A673 (cell line): Measurements from ENCODE around the gene CUL1. TPM values are rescaled to one million over a fixed set of nuclear protein-coding genes. Genes with fewer than 3 reads are reported as not detected.

Source experiments
- BruUV-seq: library from RNA; stranded (reverse); fragments of 400-500 nt; replicated peaks from 2 replicates; lab custom pipeline; 2021; lab: Mats Ljungman, UMichigan
- CTCF ChIA-PET: fragments of 300-600 bp; sonication (Branson Sonifier 250); formaldehyde crosslinking; loops from one replicate; lab custom pipeline; 2022; ENCODE audit warnings: antibody characterized with exemption; lab: Charles Lee
- POLR2A ChIA-PET: fragments of 300-600 bp; sonication (Branson Sonifier 250); formaldehyde crosslinking; loops from one replicate; lab custom pipeline; 2022; ENCODE audit warnings: antibody characterized with exemption; ENCODE audit not compliant: low non-redundant PET; lab: Charles Lee
- DNase-seq: peaks from one replicate; pipeline ENCODE4 v3.0.0-alpha.2; 2015; ENCODE audit warnings: low spot score
- H3K27ac ChIP-seq: fragments of 200-600 bp; sonication (generic); 2 replicates; pipeline ENCODE4 v1.5.1; 2016; ENCODE audit warnings: mixed run types, low read depth, mild to moderate bottlenecking, mixed read lengths, antibody characterized with exemption, low read length; ENCODE audit not compliant: poor library complexity, severe bottlenecking
- H3K27me3 ChIP-seq: fragments of 200-600 bp; sonication (generic); replicated peaks from 2 replicates; pipeline ENCODE4 v1.6.1; 2017; ENCODE audit warnings: mixed run types, low read depth, mild to moderate bottlenecking, mixed read lengths, antibody characterized with exemption, low read length; ENCODE audit not compliant: insufficient read depth, poor library complexity
- H3K36me3 ChIP-seq: fragments of 200-600 bp; sonication (generic); 2 replicates; pipeline ENCODE4 v1.6.1; 2016; ENCODE audit warnings: mixed run types, mild to moderate bottlenecking, mixed read lengths, antibody characterized with exemption, low read length; ENCODE audit not compliant: insufficient read depth, poor library complexity, severe bottlenecking
- H3K4me1 ChIP-seq: fragments of 200-600 bp; sonication (generic); 2 replicates; pipeline ENCODE4 v1.6.1; 2017; ENCODE audit warnings: mixed run types, mild to moderate bottlenecking, mixed read lengths, antibody characterized with exemption, low read length; ENCODE audit not compliant: insufficient read depth, poor library complexity, severe bottlenecking
- H3K4me3 ChIP-seq: fragments of 200-600 bp; sonication (generic); 2 replicates; pipeline ENCODE4 v1.5.1; 2016; ENCODE audit warnings: low read depth, mixed run types, mild to moderate bottlenecking, mixed read lengths, low read length; ENCODE audit not compliant: poor library complexity, severe bottlenecking
- H3K9me3 ChIP-seq: fragments of 200-600 bp; sonication (generic); 2 replicates; pipeline ENCODE4 v1.6.1; 2016; ENCODE audit warnings: mixed run types, low read depth, mild to moderate bottlenecking, mixed read lengths, antibody characterized with exemption, low read length; ENCODE audit not compliant: poor library complexity, severe bottlenecking
- EZH2 ChIP-seq: fragments of 200-600 bp; sonication (generic); IDR thresholded peaks from 2 replicates; pipeline ENCODE4 v1.6.1; 2017; ENCODE audit warnings: borderline replicate concordance, low read depth, mild to moderate bottlenecking, mixed read lengths, antibody characterized with exemption, low read length; ENCODE audit not compliant: poor library complexity, severe bottlenecking
- intact Hi-C: fragments of 100-400 bp; cut with micrococcal nuclease; formaldehyde crosslinking; loops from one replicate; pipeline ENCODE4 v1.10.0; 2022; ENCODE audit not compliant: unreplicated experiment
- total RNA-seq: library from RNA; stranded (reverse); gene quantifications from 2 replicates; pipeline ENCODE4 v1.2.3, GENCODE V29; 2021
- TF ChIP-seq, protein P1 (sequence below): fragments of 300-800, 200-600 bp; sonication (generic); conservative IDR thresholded peaks from 2 replicates; pipeline ENCODE4 v1.5.1; 2017; ENCODE audit warnings: low read depth, mild to moderate bottlenecking, antibody characterized with exemption, low read length, moderate library complexity, mixed read lengths

Gene CUL1
- total RNA-seq, 1 experiment from 2014 or later: 75.5 TPM

DNA sequence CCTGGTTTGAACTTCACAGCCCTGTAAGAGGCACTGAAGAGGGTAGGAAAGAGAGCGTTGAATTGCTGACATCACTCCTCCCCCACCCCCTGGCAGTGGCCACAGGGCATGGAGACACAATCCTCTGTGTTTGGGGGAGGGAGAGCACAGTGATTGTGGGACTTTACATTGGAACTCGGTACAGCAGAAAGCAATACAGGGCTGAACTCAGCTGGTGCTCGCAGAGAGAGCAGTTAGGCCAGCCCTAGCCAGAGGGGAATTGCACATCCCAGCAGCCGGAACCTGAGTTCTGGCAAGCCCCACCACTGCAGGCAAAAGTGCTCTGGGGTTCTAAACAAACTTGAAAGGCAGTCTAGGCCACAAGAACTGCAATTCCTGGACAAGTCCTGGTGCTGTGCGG, 24.0 kb upstream of the CUL1 start:
- no TSS peak for BruUV-seq
- H3K4me3 ChIP-seq: no peak overlapping the region
- intact Hi-C loops: no loop called here
- no peaks in the 10 kb centered on the region for H3K36me3 ChIP-seq
- H3K27ac ChIP-seq: no peak overlapping the region
- H3K9me3 ChIP-seq: no peaks in the 10 kb centered on the region
- ChIA-PET CTCF (no interaction called here), POLR2A (no interaction called here)
- no peak for DNase-seq
- no peaks in the 10 kb centered on the region for H3K4me1 ChIP-seq
- no peaks in the 10 kb centered on the region for H3K27me3 ChIP-seq
- no peak for TF ChIP-seq EZH2
- TF ChIP-seq, protein P1, sequence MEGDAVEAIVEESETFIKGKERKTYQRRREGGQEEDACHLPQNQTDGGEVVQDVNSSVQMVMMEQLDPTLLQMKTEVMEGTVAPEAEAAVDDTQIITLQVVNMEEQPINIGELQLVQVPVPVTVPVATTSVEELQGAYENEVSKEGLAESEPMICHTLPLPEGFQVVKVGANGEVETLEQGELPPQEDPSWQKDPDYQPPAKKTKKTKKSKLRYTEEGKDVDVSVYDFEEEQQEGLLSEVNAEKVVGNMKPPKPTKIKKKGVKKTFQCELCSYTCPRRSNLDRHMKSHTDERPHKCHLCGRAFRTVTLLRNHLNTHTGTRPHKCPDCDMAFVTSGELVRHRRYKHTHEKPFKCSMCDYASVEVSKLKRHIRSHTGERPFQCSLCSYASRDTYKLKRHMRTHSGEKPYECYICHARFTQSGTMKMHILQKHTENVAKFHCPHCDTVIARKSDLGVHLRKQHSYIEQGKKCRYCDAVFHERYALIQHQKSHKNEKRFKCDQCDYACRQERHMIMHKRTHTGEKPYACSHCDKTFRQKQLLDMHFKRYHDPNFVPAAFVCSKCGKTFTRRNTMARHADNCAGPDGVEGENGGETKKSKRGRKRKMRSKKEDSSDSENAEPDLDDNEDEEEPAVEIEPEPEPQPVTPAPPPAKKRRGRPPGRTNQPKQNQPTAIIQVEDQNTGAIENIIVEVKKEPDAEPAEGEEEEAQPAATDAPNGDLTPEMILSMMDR: no peak

GRCh38 chr7:148676291-148676690, 22.4 kb upstream of the CUL1 start:
- TF ChIP-seq EZH2: no peak
- TF ChIP-seq, protein P1: no peak
- Histone ChIP-seq H3K27ac (no peak overlapping the region), H3K4me1 (no peaks in the 10 kb centered on the region), H3K27me3 (no peaks in the 10 kb centered on the region), H3K9me3 (no peaks in the 10 kb centered on the region), H3K36me3 (no peaks in the 10 kb centered on the region), H3K4me3 (no peak overlapping the region)
- BruUV-seq: no TSS peak
- ChIA-PET CTCF (no interaction called here), POLR2A (no interaction called here)
- intact Hi-C loops: no loop called here
- no peak for DNase-seq

DNA sequence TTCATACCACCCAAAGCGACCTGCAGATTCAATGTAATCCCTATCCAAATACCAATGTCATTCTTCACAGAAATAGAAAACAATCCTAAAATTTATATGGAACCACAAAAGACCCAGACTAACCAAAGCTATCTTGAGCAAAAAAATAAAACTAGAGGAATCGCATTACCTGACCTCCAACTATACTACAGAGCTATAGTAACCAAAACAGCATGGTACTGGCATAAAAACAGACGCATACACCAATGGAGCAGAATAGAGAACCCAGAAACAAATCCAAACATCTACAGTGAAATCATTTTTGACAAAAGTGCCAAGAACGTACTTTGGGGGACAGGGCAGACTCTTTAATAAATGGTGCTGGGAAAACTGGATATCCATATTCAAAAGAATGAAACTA, 16.9 kb upstream of the CUL1 start:
- H3K9me3 ChIP-seq: peaks cover 6% of the 10 kb centered on the region
- no peak for DNase-seq
- no TSS peak for BruUV-seq
- no peaks in the 10 kb centered on the region for H3K36me3 ChIP-seq
- ChIA-PET POLR2A (interaction anchor here (0.6 kb wide), 1 partner anchor 140 kb away, joined by 3 read pairs; no protein-coding TSS in a partner anchor), CTCF (no interaction called here)
- no peak for TF ChIP-seq EZH2
- TF ChIP-seq, protein P1: no peak
- H3K27me3 ChIP-seq: no peaks in the 10 kb centered on the region
- H3K27ac ChIP-seq: no peak overlapping the region
- H3K4me1 ChIP-seq: no peaks in the 10 kb centered on the region
- H3K4me3 ChIP-seq: no peak overlapping the region
- intact Hi-C loops: no loop called here
